ENCODE results near the gene ADAM33.

ADAM33 gene

DNA sequence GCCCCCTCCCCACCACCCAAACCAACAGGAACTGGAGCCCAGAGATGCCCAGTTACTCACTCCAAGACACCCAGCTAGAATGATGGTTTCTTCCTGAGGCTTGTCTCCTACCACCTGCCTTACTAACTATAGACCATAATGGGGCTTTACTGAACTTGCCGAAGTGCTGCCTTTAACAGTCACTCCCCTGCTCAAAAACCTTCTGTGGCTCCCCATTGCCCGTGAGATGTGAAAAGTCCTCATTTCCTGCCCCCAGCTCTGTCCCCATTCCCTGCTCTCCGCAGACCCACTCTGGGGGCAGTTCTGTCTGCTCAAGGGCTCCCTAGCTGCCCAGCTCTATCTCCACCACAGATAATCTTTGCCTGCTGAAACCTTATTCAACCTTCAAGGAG is 25.7 kb upstream of the ADAM33 start:
- DNase-seq = no peak

DNA sequence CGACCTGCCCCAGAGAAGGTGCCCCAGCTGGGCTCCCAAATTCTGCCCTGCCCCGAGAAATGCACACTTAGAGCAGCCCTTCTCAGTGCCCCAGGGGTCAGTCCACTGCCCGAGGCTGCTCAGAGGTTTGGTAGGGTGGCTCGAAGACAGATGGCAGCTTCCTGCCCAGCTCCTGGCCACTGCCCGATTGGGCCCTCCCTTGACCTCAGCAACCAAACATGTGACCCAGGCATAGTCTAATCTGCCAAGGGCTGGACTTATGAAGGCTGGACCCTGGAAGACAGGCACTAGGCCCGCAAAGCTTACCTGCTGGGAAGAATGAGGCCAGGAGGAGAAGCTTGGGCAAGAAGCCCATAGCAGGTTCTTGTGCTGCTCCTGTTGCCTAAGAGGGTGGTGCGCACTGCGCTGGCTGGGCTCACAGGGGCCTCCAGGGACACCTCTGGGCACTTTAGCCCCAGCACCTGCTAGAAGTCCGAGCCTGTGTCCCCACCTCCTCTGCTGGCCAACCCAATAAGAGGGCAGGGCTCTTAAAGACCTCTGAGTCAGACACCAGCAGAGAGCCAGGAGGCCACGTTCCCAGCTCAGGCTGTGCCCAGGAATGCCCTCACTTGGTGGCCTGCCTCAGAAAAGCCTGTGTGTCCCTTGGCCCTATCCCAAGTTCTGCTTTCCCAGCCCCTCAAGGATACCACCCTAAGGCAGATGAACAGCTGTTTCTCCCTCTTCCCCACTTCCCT is 25.1 kb upstream of the ADAM33 start:
- DNase-seq = no peak

DNA sequence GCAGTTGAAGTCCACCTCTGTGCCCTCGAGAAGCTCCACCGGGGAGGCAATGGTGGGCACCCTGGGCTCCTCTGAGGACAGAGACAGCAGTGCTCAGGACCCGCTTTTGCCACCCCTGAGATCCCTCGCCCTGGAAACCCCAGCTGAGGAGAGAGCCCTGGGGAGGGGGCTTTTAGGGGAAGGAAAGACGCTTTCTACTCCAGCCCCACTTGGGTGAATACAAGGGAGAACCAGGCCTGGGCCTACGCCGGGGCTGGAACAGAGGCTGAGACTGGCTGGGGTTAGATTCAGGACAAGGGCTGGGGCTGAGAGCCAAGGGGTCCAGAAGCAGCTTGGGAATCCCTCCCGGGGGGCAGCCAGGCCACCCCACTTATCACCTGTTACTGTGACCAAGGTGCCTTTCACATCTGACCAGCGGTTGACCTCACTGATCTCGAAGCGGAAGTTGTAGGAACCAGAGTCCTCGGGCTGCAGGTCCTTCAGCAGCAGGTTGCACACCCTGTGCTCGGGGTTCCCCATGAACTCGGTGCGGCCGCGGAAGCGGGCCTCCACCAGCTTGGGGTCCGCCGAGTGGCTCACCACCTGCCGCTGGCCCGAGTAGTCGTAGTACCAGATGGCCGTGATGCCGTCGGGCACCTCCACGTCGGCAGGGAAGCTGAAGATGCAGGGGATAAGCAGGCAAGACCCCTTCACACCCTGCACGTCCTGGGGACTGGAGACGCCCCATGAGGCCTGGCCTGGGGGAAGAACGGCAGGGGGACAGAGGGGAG is 24.3 kb upstream of the ADAM33 start:
- no peak for DNase-seq

DNA sequence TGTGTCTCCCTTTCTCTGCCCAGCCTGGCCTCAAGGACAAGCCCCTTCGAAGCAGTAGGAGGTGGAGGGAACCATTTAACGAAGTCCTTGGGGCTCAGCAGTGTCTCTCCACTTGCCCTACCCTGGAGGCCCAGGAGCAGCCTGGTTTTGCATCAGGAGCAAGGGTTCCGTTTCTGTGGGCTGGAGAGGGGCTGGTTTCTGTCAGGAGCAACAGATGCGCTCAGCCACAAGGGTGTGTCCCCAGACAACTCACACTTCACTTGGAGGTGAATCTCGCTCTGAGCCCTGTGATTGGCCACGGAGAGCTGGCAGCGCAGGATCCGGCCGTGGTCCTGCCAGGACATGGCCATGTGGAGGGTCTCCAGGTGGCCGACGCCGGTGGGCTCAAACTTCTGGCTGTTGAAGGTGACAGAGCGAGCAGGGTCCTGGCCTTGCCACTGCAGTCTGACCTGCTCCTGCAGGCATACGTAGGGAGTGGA is 23.7 kb upstream of the ADAM33 start:
- DNase-seq = no peak

DNA sequence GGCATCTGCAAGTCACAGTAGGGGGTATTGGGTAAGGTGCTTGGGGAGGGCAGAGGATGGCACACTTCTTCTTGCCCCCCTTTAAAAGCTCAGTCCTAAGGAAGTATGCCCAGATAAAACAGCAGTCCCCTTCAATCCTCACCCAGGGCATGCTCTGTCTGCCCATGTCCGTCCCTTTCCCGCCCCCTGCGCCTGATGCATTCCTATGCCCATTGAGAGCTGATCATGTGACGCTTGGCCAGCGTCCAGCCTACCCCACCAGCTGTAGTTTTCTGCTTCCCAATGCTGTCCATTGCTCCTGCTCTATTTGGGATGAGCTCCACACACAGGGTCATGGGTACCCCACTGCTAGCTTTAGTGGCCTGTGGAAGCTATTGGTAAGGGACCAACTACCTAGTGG is 22.3 kb upstream of the ADAM33 start:
- no peak for DNase-seq

DNA sequence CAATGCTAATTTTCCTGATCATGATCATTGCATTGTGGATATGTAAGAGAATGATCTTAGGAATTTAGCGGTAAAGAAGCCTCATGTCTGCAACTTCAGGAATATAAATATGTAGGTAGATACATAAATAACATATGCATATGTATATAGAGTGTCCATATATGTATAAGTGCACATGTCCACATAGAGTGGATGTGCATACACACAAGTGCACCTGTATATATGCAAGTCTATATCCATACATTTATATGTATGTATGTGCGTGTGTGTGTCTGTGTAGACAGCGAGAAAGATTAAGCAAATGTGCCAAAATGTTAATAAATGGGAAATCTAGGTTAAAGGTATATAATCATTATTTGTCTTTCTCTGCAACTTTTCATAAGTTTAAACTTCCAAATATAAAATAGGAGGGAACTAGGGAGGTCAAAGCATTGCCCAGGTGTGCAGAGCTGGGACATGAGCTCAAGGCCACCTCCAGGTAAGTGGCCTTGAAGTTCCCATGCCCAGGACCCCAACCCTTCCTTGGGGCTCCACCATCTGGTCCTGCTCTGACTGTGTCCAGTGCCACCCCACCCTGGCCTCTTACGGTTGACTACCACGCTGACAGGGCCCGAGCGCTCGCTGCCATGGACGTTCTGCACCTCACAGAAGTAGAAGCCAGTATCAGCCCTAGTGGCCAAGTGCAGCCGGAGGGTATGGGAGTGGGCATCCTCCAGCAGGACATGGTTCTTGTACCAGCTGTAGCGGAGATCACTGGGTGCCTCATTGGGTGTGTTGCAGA is 21.0 kb upstream of the ADAM33 start:
- DNase-seq = no peak

DNA sequence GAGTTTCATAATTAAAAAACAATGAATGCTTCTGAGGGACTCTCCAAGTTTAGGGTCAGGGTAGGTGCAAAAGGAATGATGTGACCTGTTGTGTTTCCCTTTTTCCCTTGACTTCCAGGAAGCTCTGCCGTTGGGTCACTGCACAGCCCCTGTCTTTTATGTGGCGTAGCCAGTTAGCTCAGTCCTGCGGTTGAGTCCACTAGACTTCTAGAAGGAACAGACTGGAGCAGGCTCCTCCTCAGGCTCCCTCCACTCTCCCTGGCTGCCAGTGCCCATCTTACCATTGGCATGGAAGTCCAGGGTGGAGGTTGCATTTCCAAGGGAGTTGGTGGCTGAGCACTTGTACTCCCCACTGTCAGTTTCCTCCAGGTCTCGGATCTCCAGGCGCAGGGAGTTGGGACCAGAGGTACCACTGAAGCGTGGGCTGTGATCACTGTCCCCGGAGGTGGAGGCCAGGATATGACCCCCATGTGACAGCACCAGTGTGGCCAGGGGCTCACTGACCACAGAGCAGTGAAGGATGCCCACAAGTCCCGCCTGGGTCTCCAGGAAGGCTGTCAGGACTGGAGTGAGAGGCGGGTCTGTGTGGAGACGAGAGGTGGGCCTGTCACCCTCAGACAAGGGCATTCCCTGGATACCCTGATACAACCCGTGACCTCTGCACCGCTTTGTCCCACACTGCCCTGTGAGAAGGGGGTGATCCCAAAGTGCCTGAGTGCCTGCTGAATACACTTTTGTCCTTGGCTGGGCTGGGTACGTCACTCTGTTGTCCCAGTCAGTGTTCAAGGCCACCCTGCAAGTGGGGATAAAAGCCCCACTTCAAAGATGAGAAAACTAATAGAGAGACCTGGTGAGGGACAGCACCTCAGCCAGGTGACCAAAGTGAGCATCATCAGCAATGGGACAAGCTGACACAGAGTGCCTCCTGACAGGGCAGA is 19.5 kb upstream of the ADAM33 start:
- DNase-seq = no peak

DNA sequence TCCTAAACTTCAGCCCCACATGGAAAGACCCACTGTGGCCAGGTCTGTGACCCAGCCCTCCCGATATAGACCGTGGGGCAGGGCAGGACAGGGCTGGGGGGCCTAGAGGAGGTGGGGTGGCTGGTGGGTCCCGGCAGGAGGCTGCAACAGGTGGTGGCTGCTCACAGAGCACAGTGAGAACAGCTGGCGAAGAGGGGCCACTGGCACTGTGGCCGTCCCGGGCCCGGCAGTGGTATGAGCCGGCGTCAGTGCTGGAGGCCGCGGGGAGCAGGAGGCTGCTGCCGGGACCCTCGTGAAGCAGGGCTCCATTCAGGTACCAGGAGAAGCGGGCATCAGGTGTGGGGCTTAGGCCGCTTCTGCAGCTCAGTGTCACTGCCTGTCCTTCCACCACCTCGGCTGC is 17.2 kb upstream of the ADAM33 start:
- DNase-seq = no peak

DNA sequence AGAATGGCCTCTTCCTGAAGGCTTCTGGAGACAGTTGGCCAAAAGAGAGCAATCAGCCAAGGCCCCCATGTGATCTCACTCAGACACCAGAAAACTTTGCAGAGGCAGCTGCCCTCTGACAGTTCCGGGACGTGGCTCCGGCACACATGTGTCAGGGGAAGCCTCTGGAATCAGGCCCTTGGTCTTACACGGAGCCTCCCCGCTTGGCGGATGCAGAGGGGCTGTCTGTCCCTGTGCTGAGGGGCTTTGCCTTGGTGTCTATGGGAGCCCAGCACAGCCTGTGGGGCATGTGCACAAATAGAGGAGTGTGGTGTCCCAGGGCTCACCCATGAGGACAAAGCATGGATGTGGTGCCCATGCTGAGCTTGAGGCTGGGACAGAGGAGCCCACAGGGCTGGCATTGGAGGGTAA is 16.8 kb upstream of the ADAM33 start:
- DNase-seq = no peak

DNA sequence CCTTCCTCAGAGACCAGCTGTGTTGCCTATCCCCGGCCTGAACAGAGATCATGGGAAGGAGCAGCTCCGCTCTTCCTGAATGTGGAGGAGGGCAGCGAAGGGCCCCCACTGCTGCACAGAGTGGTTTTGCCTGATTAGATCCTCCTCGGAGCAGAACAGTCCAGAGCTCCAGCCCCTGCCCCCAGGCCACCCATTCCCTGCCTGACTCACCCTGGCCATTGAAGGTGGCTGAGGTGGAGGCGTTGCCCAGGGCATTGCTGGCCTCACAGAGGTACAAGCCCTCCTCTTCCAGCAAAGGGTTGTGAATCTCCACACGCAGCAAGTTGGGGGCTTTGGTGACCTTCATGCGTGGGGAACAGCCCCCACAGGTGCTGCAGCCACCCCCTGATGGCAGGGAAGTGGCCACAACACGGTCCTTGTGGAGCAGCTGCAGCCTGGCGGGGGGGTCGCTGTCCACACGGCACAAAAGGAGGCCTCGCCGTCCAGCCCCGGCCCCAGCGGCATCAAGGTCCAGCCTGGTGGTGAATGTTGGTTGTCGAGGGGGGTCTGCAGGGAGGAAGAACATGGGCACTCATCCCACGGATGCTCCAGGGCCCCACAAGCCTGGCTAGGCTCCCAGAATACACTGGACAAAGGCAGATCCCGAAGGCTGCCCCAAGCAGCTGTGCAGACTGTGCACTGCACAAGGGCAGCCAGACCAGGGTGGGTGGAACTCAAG is 15.9 kb upstream of the ADAM33 start:
- DNase-seq = no peak

DNA sequence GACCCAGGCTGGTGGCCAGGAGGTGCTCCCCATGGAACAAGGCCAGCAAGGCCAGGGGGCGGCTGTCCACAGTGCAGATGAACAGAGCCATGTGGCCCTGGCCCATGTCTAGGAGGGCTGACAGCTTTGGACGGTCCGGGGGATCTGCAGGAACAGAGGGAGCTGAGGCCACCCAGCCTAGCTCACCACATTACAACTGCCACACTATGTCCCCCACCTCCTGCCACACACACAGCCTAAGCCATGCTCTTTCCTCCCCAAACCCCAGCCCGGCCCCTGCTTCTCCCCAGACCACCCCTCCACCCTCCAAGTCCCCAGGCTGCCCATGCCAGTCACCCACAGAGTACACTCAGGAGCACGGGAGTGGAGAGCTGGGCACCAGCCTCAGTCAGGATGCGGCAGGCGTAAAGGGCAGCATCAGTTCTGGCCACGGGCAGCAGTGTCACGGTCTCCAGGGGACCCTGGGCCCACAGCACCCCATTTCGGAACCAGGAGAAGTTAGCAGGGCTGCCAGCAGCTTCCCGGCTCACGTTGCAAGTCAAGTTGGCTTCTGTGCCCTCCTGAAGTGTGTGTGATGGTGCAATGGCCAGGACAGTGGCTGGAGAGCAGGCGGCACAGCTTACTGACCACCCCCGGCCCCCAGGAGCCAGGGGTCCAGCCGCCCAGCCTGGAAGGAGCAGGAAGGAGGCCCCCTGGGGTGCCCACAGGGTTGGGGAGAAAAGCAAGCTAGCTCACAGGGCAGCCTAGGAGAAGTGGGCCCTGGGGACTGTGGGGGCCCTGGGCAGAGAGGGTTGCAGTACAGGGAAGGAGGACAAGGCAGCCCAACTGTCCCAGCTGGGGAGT is 15.2 kb upstream of the ADAM33 start:
- DNase-seq = no peak

DNA sequence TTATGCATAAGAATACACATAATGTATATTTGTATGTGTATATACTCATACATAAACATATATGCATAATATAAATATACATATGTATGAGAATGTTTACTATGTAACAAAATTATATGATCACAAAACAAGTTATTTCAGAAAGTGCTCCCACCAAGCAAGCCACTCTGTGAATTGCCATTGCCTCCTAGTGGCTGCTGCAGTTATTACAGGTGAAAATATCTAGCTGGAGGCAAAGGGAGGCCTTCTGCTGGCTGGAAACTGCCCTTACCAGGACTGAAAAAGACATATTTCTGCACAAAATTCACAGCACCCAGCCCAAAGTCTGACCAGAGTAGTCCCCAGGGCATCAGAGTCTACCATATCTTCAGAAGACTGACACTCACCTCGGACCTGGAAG is 14.4 kb upstream of the ADAM33 start:
- no peak for DNase-seq

DNA sequence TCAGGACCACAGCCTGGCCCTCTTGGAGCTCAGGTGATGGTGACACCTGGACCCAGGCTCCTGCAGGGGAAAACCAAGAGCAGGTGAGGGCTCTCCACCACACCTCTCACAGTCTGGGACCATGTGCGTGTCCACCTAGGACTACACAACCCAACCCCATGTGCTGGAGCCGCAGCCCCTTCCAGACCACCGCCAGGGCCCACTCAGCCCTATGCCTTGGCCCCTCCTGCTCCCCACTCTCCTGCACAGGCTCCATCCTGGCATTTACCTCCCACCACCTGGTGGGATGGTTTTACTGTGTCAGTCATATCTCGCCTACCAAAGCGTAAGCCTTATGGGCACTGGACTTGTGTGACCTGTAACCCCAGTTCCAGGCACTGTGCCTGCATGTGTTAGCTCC is 13.1 kb upstream of the ADAM33 start:
- DNase-seq = no peak

DNA sequence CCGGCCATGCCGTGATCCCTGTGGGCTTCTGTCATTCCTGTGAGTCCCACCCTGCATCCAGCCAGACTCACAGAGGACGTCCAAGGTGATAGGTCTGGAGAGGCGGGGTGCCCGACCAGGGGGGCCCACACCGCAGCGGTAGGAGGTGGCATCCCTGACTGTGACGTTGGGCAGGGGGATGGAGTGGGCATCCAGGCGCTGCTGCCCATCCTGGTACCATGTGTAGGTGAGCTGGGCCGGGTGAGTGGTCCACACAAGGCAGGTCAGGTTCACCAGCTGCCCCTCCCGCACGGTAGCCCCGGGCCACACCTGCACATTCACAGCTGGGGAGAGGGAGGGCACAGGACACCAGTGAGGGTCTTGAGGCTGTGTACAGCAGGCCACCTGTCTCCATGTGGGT is 11.6 kb upstream of the ADAM33 start:
- DNase-seq = no peak

DNA sequence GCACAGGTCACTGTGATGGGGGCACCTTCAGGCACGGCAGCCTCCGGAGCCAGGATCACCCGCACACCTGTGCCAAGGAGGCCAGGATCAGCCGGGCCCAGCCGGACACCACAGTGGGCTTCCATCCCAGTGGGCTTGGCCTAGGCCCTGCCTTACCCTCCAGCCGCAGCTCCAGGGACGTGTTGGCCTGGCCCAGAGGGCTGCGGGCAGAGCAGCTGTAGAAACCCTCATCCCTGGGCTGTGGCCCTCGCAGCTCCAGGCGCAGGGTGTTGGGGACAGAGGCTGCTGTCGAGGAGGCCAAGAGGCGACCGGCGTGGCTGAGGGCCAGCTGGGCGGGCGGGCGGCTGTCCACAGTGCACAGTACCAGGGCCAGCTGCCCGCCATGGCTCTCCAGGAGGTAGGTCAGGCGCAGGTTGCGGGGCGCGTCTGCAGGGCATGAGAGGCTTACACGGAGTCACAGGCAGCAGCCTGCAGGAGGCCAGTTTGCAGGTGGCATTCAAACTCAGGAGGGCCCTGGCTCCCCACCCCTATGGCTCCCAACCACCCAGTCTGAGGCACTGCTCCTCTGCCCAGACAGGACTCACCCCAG is 11.0 kb upstream of the ADAM33 start:
- no peak for DNase-seq

DNA sequence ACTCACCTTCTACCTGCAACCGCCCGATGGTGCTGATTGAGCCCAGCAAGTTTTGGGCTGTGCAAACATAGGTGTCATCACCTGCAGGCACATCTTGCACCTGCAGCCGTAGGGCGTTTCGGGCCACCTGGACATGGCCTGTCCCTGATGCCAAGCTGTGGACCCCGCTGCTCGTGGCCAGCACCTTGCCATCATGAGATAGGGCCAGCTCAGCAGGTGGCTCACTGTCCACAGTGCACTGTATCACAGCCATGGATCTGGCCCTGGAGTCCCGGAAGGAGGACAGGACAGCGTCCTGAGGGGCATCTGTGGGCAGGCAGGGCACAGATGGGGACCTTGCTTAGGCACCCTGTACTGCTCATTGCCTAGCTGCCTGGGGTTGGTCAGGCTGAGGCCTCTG is 10.1 kb upstream of the ADAM33 start:
- no peak for DNase-seq

DNA sequence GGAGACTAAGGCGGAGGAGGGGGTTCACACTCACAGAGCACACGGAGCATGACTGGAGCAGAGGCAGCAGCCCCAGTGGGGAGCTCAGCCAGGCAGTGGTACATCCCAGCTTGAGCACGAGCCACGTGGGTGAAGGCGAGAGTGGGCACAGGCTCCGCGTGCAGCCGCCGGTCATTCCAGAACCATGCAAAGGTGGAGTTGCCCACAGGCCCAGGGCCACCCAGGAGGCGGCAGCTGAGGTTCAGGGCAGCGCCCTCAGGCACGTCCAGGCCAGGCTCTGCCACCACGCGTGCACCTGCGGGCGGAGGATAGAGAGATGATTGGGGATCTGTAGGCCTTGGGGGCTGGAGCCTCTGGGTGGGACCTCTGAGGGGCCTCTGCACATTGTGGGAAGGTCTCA is 9.5 kb upstream of the ADAM33 start:
- no peak for DNase-seq

DNA sequence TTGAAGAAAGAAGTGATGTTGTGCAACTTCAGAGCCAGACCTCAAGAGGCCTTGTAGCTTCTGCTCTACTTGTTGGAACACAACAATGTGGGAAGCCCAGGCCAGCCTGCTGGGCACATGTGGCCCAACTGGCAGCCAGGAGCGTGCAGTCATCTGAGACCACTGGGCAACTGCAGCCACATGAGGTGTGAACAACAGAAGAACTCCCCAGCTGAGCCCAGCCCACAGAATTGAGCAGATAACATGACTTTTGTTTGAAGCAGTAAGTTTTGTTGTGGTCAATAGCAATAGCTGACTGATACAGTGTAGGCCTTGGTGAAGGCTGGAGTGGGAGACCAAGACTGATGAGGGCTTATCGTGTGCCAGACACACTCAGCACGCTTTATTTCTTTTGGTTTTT is 8.6 kb upstream of the ADAM33 start:
- no peak for DNase-seq

DNA sequence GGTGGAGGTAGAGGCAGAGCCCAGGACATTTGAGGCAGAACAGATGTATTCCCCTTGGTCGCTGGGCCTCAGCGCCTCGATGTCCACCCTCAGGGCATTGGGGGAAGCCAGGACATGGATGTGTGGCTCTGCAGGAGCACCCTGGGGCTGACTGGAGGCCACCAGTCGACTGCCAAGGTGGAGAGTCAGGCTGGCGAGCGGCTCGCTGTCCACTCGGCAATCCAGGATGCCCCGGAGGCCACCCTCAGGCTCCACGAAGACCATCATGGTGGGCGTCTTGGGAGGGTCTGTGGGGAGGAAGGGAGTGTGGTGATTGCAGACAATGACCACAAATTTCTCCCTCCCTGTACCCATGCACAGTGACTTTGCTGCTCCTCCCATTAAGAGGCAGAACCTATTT is 8.2 kb upstream of the ADAM33 start:
- no peak for DNase-seq

DNA sequence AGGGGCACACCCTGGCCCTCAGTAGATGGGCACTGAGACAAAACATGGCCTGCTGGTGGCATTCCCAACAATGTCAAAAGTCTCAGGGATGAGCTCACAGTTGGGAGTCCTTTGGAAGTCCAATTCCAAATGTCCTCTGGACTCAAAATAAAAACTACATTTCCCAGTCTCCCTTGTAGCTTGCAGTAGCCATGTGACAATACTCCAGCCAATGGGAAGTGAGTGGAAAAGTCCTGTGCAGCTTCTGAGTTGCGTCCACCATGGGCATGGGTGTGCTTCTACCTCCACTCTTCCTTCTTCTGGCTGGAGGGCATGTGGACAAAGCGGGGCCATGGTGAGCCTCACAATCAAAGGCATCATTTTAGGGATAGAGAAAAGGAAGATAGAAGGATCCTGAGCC is 5.8 kb upstream of the ADAM33 start:
- DNase-seq = no peak

All from GDM1 (cell line).